ENCODE data around the gene RPH3AL.
"Not testable (repeated sequence)": the region's sequence is repeated elsewhere in the genome, so short reads cannot be mapped to it uniquely, and the experiment has no call there.

Gene RPH3AL

DNA sequence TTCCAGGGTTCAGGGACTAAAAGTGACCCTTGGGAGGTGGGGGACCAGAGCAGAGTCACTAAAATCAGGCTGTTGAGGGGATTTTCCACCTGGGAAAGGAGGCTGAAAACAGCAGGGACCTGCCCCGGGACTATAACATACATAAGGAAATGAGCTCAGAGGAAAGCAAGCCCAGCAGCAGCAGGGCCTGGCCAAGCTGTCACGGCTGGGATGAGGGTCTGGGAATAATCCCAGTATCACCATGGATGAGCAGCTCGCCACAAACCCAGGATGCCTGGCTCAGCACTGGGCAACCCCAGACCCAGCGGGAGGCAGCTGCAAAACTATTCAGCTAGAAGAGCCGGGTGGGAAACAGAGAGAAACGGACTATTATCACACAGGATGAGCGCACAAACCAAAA, 72.4 kb downstream of the RPH3AL start:
- no peak for DNase-seq

DNA sequence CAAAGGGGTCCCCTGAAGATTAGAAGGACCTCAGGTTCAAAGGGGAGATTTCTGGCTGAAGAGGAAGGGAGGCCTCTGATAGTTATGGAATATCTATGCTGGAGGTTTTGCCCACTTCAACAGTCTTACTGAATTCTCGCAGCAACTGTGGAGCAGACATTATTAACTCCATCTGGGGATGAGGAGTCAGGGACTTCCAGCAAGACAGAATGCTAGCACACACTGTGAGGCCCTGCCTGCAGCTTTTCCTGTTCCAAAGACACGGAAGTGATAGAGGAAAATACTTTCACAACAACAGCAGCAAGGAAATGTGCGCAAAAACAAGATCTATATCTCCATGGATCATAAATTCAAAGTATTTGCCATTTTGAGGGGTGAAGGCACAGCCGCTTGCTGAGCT, 72.8 kb downstream of the RPH3AL start:
- no peak for DNase-seq

DNA sequence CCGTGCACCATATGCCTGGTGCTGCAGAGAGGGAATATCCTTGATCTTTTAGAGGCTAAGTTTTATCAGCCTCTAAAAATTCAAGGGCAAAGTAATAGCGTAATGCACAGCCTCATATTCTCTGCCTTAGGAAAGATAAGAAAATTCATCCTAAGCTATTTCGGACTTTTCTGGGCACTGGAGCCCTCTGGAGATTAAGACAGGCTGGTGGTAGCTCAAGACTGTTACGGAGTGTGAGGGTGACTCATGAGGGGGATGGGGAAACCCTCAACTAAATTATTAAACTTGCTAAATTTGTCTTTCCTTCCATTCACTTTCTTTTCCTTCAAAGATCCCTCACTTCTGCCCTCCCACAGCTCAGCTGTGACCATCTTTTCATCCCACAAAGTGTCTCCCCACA, 73.3 kb downstream of the RPH3AL start:
- DNase-seq = no peak

DNA sequence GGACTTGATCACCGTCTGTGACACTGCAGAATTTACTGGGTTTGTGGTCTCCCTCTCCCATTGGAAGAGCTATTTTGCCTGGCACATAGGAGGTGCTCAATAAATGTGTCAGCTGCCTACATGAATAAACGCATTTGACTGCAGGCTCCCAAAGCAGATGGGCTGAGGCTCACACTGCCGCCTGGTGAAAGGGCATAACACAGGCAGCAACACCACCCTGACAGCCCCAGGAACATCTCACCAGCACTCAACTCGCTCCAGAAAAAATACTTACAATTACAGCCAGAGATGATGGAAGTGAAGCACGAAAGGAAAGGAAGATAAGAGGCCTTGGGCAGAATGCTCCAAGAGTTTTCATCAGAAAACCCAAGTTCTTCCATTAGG, 73.9 kb downstream of the RPH3AL start:
- DNase-seq = no peak

DNA sequence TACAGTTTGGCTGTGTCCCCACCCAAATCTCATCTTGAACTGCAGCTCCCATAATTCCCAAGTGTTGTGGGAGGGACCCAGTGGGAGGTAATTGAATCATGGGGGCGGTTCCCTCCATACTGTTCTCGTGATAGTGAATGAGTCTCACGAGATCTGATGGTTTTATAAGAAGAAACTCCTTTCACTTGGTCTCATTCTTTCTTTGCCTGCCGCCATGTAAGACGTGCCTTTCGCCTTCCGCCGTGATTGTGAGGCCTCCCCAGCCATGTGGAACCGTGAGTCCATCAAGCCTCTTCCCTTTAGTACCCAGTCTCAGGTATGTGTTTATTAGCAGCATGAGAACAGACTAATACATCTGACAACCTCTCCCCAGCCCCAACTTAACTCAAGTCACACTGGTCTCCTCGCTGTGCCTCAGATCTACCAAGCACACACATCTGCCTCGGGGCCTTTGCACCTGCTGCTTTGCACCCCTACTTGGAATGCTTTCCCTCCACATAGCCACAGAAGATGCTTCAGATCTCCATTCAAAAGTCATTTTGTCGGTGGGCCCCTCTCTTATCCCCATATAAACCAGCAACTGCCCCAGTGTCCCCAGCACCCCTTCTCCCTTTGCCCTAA, 74.4 kb downstream of the RPH3AL start:
- no peak for DNase-seq

DNA sequence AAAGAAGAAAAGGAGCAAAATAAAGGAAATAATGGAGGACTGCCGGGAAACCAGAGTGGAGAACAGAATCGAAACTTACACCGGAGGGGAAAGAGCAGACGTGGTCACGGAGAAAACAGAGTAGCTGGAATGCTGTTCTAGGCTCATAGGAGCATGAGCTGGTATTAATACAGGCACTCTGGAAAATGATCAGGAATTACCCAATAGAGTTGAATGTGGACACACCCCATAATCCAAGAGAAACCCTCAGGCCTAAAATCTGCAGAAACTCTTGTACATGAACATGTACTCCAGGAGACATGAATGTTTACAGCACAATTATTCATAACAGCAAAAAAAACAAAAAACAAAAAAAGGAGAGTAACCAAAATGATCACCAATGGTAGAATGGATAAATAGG, 77.7 kb downstream of the RPH3AL start:
- DNase-seq = no peak

DNA sequence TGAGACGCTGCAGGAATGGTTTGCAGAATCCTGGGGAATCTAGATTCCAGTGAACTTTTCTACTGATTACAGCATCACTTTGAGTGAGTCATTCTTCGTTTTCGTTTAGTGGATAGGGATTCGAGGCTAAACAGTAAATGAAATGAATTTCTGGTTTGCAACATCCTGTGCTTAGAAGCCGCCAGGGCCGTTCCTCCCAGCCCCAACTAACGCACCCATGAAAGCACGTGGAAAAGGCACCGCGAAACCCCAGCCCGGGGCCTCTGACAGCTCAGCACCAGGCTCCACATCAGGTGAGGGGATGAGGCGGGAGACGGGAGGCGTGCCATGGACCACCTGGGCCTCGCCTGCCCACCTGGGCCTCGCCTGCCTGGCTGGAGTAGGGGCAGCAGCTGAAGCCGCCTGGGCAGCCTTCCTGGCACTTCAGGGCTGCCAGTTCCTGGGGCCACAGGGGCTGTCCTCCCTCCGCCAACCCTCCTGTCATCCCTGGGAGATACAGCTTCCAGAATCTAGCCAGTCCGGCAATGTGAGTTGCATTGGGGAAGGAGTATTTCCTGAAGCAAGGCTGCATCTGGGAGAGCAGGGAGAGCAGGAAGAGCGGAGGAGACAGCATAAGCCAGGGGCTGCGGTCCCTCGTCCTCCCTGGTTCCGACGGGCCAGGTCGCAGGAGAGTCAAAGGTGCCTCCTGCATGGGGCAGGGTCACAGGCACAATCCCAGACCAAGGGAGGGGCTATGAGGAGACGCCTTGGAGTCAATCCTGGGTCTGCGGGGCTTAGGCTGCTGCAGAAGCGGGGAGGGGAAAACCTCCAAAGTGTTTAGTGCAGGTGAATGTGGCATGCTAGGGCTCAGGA, 78.4 kb downstream of the RPH3AL start:
- no peak for DNase-seq

DNA sequence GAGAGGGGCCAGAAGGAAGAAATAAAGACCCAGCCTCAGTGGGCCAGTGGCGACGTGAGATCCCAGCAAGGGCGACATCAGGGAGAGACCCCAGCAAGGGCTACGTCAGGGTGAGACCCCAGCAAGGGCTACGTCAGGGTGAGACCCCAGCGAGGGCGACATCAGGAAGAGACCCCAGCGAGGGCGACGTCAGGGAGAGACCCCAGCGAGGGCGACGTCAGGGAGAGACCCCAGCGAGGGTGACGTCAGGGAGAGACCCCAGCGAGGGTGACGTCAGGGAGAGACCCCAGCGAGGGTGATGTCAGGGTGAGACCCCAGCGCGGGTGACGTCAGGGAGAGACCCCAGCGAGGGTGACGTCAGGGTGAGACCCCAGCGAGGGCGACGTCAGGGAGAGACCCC, 79.8 kb downstream of the RPH3AL start:
- not testable (repeated sequence) for DNase-seq

DNA sequence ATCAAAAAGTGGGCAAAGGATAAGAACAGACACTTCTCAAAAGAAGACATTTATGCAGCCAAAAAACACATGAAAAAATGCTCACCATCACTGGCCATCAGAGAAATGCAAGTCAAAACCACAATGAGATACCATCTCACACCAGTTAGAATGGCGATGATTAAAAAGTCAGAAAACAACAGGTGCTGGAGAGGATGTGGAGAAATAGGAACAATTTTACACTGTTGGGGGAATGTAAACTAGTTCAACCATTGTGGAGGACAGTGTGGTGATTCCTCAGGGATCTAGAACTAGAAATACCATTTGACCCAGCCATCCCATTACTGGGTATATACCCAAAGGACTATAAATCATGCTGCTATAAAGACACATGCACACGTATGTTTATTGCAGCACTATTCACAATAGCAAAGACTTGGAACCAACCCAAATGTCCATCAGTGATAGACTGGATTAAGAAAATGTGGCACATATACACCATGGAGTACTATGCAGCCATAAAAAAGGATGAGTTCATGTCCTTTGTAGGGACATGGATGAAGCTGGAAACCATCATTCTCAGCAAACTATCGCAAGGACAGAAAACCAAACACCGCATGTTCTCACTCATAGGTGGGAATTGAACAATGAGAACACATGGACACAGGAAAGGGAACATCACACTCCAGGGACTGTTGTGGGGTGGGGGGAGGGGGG, 80.5 kb downstream of the RPH3AL start:
- not testable (repeated sequence) for DNase-seq

DNA sequence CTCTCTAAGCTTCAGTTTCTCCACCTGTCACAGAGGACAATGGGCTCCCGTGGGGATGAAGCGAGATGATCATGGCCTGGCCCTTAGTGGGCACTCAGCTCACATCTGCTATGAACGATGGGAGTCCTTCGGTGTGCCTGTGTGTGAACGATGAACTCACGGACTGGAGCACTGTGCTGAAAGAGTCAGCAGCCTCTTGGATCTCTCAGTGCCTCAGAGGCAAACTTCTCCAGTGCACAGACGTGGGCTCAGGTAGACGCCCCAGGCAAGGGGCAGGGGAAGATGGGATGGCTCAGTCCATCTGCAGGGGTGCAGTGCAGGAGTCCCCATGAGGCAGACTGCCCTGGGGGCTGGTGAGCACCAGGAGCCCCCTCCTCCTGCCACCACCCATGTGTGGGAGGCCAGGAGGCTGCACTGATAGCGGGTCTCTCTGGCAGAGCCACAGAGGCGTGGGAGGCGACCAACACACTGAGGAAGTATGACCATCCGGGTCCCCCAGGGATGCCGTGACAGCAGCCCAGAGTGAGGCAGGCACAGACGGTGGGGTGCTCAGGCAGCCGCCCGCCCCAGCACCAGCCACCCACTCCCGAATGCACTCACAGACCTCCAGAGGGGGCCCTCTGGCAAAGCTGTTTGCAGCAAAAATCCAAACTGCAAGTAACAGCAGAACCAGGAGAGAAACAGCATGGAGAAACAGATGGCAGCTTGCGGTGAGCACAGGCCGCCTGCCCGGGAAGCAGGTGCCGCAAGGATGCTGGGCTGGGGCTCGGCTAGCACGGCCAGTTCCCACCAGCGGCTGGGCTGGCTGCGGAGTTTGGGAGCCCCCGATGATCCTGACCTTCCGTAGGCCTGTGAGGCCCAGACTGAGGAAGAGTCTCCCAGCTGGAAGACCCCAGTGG, 82.7 kb downstream of the RPH3AL start:
- DNase-seq = no peak

DNA sequence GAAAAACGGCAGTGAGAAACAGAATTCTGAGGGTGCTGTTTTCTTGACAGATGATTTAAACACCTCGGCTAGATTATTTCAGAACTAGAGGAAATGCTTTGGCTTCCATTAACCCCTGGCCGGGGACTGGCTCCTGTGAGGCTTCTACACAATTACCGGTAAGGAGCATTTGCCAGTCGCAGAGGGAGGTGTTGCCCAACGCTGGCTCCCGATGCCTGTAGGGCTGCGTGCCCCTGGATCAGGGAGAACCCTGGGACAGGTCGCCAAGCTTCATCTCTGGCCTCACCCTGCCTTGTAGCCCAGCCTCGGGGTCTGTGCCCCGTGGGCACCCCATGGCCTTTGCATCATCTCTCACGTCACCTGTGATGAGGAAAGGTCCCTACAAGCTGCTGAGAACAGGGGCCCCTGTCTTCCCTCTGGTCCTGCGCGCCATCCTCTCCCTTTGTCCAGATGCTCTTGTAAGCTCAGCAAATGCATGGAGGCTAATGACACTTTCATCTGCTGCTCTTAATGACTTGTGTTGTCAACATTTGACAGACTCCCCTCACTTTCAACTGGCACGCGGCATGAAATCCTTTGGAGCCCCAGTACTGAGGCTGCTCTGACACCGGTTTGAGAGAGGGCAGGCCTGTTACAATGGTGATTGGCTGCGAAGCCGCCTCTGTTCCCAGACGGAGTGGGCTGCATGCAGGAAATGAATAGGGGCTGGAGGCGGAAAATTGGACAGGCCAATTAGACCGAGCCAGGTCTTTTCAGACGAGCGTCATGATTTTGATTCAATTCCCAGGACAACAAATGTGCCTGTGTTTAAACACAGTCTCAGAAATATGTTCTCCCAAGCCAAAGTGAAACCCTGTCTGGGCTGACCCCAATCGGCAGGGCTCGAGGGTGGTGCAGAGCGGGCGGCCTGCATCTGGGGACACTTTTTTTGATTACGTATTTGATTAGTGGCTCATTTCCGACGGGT, 85.6 kb downstream of the RPH3AL start:
- DNase-seq = no peak

DNA sequence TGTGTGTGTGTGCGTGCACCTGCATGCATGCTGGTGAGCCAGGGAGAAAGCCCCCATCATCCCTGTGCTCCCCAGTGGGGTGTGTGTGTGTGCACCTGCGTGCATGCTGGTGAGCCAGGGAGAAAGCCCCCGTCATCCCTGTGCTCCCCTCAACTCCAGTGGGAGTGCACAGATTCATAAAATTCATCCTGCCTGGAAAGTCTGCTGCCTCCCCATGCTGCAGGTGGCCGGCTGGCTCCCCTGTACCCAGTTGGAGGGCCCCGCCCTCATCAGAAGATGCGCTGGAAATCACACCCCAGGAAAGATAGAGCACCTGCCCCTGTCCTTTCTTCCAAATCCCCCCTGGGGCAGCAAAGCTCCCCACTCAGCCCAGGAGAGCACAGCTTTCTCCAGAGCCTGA, 86.4 kb downstream of the RPH3AL start:
- DNase-seq = no peak

DNA sequence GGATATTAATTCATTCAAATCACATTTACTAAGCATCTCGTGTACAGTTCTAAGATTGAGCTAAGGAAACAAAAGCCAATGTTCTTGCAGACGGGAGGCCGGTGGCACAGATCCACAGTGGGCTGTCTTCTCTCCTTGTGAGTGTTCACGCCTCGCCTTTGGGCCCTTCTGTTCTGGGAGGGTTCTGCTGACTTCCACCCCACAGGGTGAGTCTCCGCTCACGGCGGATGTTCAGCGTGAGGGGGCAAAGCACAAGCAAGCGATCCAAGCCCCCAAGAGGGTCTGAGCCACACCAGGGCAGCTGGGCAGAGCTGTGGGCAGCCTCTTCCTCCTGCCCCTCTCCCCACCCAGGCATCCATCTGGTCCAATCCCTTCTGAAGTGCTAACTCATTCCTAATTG, 86.9 kb downstream of the RPH3AL start:
- no peak for DNase-seq

DNA sequence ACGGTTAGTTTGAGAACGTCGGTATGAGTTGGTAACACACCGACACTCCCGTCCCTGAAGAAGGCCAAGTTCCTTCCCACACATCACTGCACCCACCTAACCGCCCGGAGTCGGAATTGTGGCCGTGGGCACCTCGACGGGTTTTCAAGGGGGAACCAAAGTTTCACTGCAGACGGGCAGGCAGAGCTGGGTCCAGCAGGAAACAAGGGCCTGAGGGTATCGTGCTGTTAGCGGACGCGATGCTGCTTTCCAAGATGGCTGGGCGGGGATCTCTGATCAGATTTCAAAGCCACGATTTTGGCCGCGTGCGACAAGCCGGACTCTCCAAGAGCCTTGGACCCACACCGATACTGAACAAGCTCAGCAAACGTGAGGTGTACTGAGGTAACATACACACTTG, 88.8 kb downstream of the RPH3AL start:
- no peak for DNase-seq

DNA sequence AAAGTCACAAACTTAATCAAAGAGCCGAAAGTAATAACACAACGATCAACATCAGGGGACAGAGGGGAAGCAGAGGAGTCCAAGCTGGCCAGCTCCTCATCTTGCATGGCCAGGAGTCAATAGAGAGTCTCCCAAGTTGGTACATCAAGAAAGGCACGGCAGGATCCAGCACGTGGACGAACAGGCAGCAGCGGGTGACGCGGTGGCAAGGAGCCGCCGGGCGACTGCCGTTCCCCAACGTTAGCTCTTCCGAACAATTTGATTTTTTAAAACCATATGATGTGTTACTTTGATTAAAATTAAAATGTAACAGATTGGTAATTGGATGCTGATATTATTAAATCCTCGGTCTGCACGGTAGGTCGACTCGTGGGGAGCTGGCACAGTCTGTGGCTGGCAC, 89.3 kb downstream of the RPH3AL start:
- DNase-seq = no peak

DNA sequence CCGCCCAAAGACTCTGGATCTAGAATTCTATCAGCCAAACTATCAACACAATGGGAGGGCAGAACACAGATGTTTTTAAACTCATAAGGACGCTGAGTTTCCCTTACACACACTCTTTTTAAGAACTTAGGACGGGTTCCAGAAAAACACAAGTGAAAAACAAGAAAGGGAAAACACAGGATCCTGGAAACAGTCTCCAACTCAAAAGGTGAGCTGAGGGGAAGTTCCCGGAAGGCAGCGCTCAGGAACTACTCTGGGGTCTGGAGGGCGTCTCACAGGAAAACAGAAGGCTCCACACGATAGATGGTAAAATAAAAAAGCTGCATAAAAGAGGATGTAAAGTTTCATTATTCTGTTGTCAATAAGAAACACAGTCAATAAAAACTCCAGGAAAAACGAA, 91.0 kb downstream of the RPH3AL start:
- DNase-seq = no peak

DNA sequence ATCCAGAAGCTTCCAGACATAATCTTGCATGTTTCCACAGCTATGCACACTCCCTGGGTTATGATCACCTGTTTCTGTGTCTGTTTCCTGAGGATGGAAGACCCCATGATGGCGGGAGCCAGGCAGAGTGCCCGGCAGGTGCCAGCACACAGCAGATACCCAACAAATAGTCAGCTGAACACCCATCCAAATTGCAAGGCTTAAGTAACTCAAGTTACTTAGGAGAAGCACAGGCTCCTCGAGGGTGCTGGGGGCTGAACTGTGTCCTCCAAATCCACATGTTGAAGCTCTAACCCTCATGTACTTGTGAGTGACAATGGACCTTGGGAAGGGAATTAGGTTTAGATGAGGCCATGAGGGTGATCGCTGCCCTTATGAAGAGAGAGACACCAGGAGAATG, 91.7 kb downstream of the RPH3AL start:
- DNase-seq = no peak

DNA sequence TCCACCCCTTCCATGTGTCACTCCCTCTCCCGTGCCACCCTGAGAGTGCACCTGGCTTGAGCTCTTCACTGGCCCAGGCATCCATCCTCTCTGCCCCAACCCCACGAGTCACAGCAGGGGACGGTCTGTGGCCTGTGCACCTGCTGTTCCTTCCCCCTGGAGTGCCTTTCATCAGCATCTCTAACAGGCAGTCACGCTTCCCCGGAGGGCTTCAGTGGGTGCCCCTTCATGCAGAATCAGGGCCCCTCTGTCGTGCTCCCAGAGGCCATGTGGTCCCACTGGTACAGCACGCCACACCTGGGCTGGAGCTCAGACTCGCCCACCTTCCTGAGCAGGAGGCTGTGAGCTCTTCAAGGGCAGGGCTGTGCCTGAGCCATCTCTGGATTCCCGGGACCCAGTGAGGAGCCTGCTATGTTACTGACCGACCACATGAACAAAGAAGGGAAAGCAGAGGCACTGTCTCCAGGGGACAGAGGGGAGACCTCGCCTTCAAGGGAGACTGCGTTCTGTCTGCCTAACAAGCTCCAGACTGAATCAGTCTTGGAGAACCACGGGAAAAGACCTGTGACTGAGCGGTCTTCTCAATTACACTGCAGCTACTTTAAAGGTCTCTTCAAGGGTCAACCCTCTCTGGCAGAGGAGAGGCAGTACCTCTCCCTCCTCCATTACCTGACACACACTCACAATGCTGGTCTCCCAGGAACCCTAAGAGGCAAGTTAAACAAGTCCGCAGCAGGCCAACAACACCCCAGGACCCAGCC, 92.4 kb downstream of the RPH3AL start:
- no peak for DNase-seq

DNA sequence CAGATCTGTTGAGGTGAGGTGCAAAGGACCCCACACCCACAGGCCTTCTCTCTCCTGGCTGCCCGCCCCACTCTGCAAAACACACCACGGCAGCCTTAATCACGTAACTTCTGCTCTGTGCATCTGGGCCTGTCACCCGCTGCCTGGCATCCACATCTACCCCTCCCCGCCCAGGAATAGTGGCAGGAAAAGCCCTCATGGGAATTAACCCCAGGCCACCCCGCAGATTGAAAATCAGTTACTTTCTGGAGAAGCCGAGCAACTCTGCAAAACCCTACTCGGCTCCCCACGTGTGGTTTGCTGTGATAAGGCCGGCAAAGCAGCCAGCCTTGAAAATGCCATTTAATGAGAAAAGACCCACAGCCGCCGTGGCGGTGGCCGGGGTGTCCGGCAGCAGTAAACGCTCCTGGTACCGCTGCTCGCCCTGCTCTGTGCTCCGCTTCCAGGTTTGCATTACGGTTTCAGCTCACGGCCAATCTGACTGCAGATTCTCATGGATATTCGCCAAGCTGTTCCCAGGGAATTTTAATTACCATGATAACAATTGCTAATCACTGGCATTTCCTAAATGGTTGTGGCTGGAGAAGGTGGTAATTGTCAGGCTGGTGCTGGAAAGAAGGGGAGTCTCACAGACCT, 93.1 kb downstream of the RPH3AL start:
- DNase-seq = no peak

DNA sequence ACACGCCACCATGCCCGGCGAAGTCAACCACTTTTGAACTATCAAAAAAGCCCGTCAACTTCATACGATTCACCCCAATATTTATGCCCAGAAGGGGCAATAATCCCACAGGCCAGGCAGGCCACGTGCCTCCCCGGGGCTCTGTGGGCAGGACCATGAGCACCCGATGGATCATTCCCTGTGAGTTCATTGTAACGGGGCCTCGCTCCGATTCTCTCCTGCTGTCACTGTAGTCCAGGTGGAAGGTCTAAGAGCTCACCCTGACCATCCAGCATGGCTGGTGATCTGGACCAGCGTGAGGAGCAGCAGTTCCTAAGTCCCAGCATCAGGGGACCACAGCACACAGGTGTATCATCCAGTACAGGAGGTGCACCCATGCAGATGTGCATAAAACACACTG, 93.7 kb downstream of the RPH3AL start:
- no peak for DNase-seq

All from activated CD4-positive, alpha-beta T cell treated with anti-CD3 and anti-CD28 coated beads for 1 hour (primary cell).